H1 (cell line): ENCODE results near the gene UBR1. TPM values are rescaled to one million over a fixed set of nuclear protein-coding genes. Genes with fewer than 3 reads are reported as not detected.

Source experiments
- CBX8 ChIP-seq: fragments of 300-800, 300-1000 bp; sonication (generic); IDR thresholded peaks from 2 replicates; pipeline ENCODE4 v1.7.1; 2016; ENCODE audit warnings: low read depth, low read length, borderline replicate concordance
- PHF8 ChIP-seq: fragments of 200-600 bp; sonication (generic); conservative IDR thresholded peaks from 2 replicates; pipeline ENCODE4 v1.7.1; 2012; ENCODE audit warnings: low read depth, mild to moderate bottlenecking, inconsistent platforms, low read length, moderate library complexity
- RBBP5 ChIP-seq: IDR thresholded peaks from 2 replicates; pipeline ENCODE4 v1.7.1; 2012; ENCODE audit warnings: low read depth, mild to moderate bottlenecking, inconsistent platforms, low read length, moderate library complexity, borderline replicate concordance
- SIX5 ChIP-seq: IDR thresholded peaks from 2 replicates; pipeline ENCODE4 v1.6.1; 2011; ENCODE audit warnings: mild to moderate bottlenecking, low read depth, low read length
- TCF12 ChIP-seq: IDR thresholded peaks from 2 replicates; pipeline ENCODE4 v1.6.1; 2011; ENCODE audit warnings: low read depth, mild to moderate bottlenecking, low read length
- polyA plus RNA-seq, 7 experiments: library from polyadenylated mRNA; depleted of rRNA in 3 of 7; stranded (reverse) in 5 of 7; unstranded in 2 of 7; fragments of >200 nt in 5 of 7; fragments of 200-250 nt in 2 of 7; gene quantifications; 1 replicate in 5 of 7; 2 replicates in 1 of 7; 4 replicates in 1 of 7; pipeline versions ENCODE4 v1.2.1 to v1.2.3, GENCODE V29; 2011 to 2013; ENCODE audit warnings: missing spikeins in 2 of 7, mixed read lengths in 2 of 7
- total RNA-seq: library from RNA; stranded (reverse); fragmentation: NEBNext Ultra II Directional; extraction: Animal tissue kit (Norgen Biotek cat#: 25700); gene quantifications from 2 replicates; pipeline ENCODE4 v1.2.1, GENCODE V29; 2021
- TF ChIP-seq, protein P1 (sequence below): IDR thresholded peaks from 2 replicates; pipeline ENCODE4 v1.6.1; 2012; ENCODE audit warnings: inconsistent platforms

The UBR1 gene
- total and polyA plus RNA-seq, 2 of the 8 experiments (the other 6 are each of a cell fraction or from before 2014, with no cell fraction given): 3.7 to 18.7 TPM

DNA sequence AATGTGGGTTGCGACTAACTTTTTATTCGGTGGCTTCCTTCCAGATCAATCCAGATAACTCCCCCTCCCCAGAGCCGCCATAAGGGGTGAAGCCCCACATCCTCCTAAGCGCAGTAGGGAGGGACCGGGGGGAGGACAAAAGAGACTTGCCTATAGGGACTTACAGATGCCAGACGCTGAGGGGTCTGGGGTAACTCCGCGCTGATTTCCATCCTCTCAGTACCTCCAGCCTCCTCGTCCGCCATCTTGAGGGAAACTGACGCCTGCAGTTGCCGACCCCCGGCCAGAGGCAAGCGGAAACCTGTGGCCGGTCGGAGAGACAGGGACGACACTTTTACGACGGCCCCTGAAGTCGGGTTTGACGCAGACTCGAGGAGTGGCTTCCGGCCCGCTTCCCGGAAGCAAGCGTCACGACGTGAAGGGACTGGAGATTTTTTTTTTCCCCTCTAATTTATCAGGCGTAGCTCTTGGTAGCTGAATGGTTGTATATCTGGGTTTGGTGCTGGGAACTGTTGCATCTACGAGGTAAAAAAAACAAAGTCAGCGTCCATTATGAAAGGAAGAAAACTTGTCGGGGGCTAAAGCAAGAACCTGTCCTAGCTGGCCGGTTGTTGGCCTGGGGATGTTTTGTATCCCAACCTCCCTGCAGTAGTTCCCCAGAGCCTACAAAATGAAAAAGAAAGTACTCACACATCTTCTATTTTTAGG is at the start of gene UBR1 (continued):
- TF ChIP-seq, protein P1, sequence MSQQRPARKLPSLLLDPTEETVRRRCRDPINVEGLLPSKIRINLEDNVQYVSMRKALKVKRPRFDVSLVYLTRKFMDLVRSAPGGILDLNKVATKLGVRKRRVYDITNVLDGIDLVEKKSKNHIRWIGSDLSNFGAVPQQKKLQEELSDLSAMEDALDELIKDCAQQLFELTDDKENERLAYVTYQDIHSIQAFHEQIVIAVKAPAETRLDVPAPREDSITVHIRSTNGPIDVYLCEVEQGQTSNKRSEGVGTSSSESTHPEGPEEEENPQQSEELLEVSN: no peak
- peak; percentile 81 for TF ChIP-seq PHF8
- no peak for TF ChIP-seq TCF12
- no peak for TF ChIP-seq SIX5
- no peak for TF ChIP-seq CBX8
- peak; percentile 99 for TF ChIP-seq RBBP5
